Activated naive CD8-positive, alpha-beta T cell treated with anti-CD3 and anti-CD28 coated beads, Interleukin-2, amount 50 U/mL, for 24 hours (primary cell): ENCODE measurements around the gene TMEM131L.
"Not testable (repeated sequence)": the region's sequence is repeated elsewhere in the genome, so short reads cannot be mapped to it uniquely, and the experiment has no call there.

Experiments
- ATAC-seq: fragments of 150-1000 bp; cut with Tn5 transposase; one replicate; pipeline ENCODE4 v1.10.0; 2021
- DNase-seq: peaks from one replicate; pipeline ENCODE4 v3.0.0; 2021
- H3K27ac Mint-ChIP-seq: one replicate; pipeline ENCODE4 v1.8.0; 2021; ENCODE audit warnings: mild to moderate bottlenecking, mixed read lengths
- H3K27me3 Mint-ChIP-seq: one replicate; pipeline ENCODE4 v1.8.0; 2021; ENCODE audit warnings: mixed read lengths
- H3K36me3 Mint-ChIP-seq: one replicate; pipeline ENCODE4 v1.8.0; 2021; ENCODE audit warnings: low read depth, mixed read lengths
- H3K4me1 Mint-ChIP-seq: one replicate; pipeline ENCODE4 v1.8.0; 2021; ENCODE audit warnings: mixed read lengths
- H3K4me3 Mint-ChIP-seq: one replicate; pipeline ENCODE4 v1.8.0; 2021; ENCODE audit warnings: mild to moderate bottlenecking, moderate library complexity, mixed read lengths
- H3K9me3 Mint-ChIP-seq: one replicate; pipeline ENCODE4 v1.8.0; 2021; ENCODE audit warnings: mixed read lengths

TMEM131L gene

GRCh38 chr4:153535772-153536513 lies 69.8 kb downstream of the TMEM131L start:
- H3K4me3 Mint-ChIP-seq: no peak overlapping the region
- H3K27ac Mint-ChIP-seq: peak overlapping the region; percentile 44

DNA sequence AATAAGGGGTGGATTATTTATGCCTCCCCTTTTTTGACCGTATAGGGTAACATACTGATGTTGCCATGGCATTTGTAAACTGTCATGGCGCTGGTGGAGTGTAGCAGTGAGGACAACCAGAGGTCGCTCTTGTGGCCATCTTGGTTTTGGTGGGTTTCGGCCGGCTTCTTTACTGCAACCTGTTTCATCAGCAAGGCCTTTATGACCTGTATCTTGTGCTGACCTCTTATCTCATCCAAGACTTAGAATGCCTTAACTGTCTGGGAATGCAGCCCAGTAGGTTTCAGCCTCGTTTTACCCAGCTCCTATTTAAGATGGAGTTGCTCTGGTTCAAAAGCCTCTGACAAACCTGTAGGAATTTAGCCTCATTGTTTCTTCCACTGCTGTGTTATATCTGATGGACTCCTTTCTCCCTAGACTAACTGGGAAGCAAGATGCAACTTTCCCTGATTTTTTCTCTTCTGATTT lies 71.4 kb downstream of the TMEM131L start:
- H3K4me1 Mint-ChIP-seq: peaks cover 93% of the 10 kb centered on the region
- no peak for ATAC-seq
- no peaks in the 10 kb centered on the region for H3K27me3 Mint-ChIP-seq
- no peak for DNase-seq
- H3K36me3 Mint-ChIP-seq: peaks cover 32% of the 10 kb centered on the region
- no peaks in the 10 kb centered on the region for H3K9me3 Mint-ChIP-seq
- no peak overlapping the region for H3K4me3 Mint-ChIP-seq
- peak overlapping the region; percentile 32 for H3K27ac Mint-ChIP-seq

More at GRCh38 chr4:153535772-153536513, 69.8 kb downstream of the TMEM131L start:
- peaks cover 91% of the 10 kb centered on the region for H3K4me1 Mint-ChIP-seq
- DNase-seq (no peak), ATAC-seq (peak; percentile 59)
- no peaks in the 10 kb centered on the region for H3K9me3 Mint-ChIP-seq
- peaks cover 28% of the 10 kb centered on the region for H3K36me3 Mint-ChIP-seq
- no peaks in the 10 kb centered on the region for H3K27me3 Mint-ChIP-seq

- H3K4me1 Mint-ChIP-seq: peaks cover 90% of the 10 kb centered on the region
Observed at GRCh38 chr4:153538487-153539357, 72.6 kb downstream of the TMEM131L start.

DNA sequence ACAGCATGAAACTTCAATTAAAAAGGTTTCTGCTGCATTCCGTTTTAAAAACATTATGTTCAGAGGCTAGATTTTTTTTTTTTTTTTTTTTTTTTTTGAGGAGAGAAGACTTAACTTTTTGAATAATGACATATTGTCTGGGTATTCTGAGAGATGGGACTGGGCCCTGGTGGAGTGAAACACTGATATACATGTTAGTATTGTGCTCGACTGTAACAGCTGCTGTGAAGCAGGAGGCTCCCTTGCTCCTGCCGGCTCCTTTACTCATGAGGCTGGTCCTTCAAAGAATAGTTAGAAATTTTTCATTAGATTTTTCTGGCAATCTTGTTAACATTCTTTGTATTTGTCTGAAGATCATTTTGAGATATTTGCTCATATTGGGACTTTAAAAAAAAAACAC lies 73.3 kb downstream of the TMEM131L start:
- Mint-ChIP-seq H3K27ac (peak overlapping the region; percentile 55), H3K4me1 (peaks cover 89% of the 10 kb centered on the region), H3K4me3 (no peak overlapping the region), H3K27me3 (no peaks in the 10 kb centered on the region), H3K9me3 (no peaks in the 10 kb centered on the region), H3K36me3 (peaks cover 37% of the 10 kb centered on the region)
- ATAC-seq (no peak), DNase-seq (no peak)

More at GRCh38 chr4:153538487-153539357, 72.6 kb downstream of the TMEM131L start:
- Mint-ChIP-seq H3K4me3 (no peak overlapping the region), H3K9me3 (no peaks in the 10 kb centered on the region), H3K27ac (peak overlapping the region; percentile 55), H3K27me3 (no peaks in the 10 kb centered on the region), H3K36me3 (peaks cover 37% of the 10 kb centered on the region)
- no peak for DNase-seq
- no peak for ATAC-seq

DNA sequence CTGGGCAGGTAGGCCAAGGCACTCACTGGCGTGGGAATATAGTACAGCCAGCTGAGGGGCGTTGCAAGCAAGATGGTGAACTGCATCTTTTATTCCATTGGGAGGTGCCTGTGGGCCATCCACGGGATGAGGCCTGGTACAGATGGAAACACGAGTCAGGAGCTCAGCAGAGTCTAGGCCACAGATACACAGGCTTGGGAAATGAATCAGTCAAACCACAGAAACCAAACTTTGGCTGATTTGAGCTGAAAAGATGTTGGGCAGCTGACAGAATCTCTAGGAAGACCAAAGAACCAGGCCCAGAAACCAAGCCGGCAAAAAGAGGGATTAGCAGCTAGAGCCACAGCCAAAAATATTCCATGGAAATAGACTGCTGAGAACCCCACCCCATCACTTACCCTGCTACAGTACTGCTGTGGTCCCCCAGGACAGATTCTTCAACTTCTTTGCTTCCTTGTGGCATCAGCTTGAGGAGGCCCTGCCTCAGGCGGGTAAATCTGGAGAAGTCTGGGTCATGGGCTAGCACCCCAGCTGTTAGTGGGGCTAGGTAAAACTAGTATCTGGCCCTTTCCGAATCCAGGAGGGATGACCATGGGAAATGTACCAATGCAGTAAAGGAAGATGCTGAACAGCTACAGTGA lies 75.4 kb downstream of the TMEM131L start:
- Mint-ChIP-seq H3K36me3 (peaks cover 35% of the 10 kb centered on the region), H3K4me3 (peak overlapping the region; percentile 10), H3K4me1 (peaks cover 80% of the 10 kb centered on the region), H3K9me3 (no peaks in the 10 kb centered on the region), H3K27ac (peak overlapping the region; percentile 71), H3K27me3 (no peaks in the 10 kb centered on the region)
- ATAC-seq (peak; percentile 95), DNase-seq (no peak)

- DNase-seq (no peak), ATAC-seq (no peak)
- Mint-ChIP-seq H3K9me3 (no peaks in the 10 kb centered on the region), H3K4me1 (peaks cover 74% of the 10 kb centered on the region), H3K36me3 (peaks cover 32% of the 10 kb centered on the region), H3K4me3 (no peak overlapping the region), H3K27me3 (no peaks in the 10 kb centered on the region), H3K27ac (peak overlapping the region; percentile 71)
Observed at GRCh38 chr4:153542131-153542530, 76.0 kb downstream of the TMEM131L start.

DNA sequence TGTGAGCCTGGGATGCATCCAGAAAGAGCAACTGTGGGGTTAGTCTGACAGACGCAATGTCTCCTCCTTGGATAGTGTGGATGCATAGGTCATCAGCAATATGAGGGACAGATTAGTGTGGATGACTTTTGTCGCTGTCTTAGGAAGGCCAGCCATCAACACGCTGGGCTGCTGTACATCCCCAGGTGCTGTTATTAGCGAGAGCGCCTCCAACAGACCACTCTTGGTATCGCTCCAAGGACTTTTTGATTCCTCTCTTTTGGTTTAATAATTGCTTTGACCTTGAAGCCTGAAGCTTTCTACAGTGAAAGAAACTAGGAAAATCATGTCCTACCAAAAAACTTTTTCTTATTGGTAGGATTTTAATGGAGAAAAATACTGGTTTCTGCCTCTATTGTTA lies 76.7 kb downstream of the TMEM131L start:
- no peaks in the 10 kb centered on the region for H3K9me3 Mint-ChIP-seq
- H3K27me3 Mint-ChIP-seq: no peaks in the 10 kb centered on the region
- H3K36me3 Mint-ChIP-seq: peaks cover 33% of the 10 kb centered on the region
- H3K4me3 Mint-ChIP-seq: no peak overlapping the region
- H3K27ac Mint-ChIP-seq: peak overlapping the region; percentile 36
- H3K4me1 Mint-ChIP-seq: peaks cover 72% of the 10 kb centered on the region
- no peak for DNase-seq
- ATAC-seq: no peak

GRCh38 chr4:153543351-153543750 lies 77.2 kb downstream of the TMEM131L start:
- peaks cover 32% of the 10 kb centered on the region for H3K36me3 Mint-ChIP-seq
- no peaks in the 10 kb centered on the region for H3K27me3 Mint-ChIP-seq
- no peaks in the 10 kb centered on the region for H3K9me3 Mint-ChIP-seq
- no peak for ATAC-seq
- peaks cover 71% of the 10 kb centered on the region for H3K4me1 Mint-ChIP-seq
- H3K4me3 Mint-ChIP-seq: no peak overlapping the region
- H3K27ac Mint-ChIP-seq: no peak overlapping the region
- no peak for DNase-seq

DNA sequence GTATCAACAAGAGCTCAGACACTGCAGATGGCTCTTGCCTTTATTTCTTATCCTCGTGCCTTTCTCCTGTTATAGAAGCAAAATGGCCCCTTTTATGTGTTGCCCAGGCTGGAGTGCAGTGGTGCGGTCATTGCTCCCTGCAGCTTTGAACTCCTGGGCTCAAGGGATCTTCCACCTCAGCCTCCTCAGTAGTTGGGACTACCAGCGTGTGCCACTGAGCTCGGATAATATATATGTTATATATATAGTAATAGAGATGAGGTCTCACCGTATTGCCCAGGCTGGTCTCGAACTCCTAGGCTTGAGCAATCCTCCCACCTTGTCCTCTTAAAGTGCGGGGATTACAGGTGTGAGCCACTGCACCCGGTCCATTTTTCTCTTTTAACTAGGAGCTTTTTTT lies 79.7 kb downstream of the TMEM131L start:
- Mint-ChIP-seq H3K27me3 (no peaks in the 10 kb centered on the region), H3K4me3 (no peak overlapping the region), H3K9me3 (no peaks in the 10 kb centered on the region), H3K27ac (no peak overlapping the region), H3K4me1 (peaks cover 66% of the 10 kb centered on the region), H3K36me3 (peaks cover 35% of the 10 kb centered on the region)
- DNase-seq (no peak), ATAC-seq (no peak)

DNA sequence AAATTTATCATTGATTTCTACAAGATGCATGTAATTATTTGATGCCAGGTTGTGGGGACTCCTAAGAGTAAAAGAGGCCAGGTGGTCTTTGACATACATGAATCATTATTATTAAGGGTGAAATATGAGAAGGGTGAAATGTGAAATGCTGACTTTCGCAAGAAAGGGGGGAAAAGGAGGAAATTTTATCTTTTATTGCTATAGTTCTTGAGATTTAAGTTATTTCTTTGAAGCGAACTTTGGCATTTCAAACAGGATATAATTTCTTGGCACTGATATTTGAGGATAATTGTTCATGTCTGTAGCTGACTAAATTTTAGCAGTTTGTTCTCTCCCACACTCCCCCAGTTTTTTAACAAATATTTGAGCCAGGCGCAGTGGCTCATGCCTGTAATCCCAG lies 80.1 kb downstream of the TMEM131L start:
- Mint-ChIP-seq H3K27me3 (no peaks in the 10 kb centered on the region), H3K36me3 (peaks cover 39% of the 10 kb centered on the region), H3K27ac (no peak overlapping the region), H3K9me3 (no peaks in the 10 kb centered on the region), H3K4me1 (peaks cover 62% of the 10 kb centered on the region), H3K4me3 (no peak overlapping the region)
- DNase-seq (no peak), ATAC-seq (no peak)

DNA sequence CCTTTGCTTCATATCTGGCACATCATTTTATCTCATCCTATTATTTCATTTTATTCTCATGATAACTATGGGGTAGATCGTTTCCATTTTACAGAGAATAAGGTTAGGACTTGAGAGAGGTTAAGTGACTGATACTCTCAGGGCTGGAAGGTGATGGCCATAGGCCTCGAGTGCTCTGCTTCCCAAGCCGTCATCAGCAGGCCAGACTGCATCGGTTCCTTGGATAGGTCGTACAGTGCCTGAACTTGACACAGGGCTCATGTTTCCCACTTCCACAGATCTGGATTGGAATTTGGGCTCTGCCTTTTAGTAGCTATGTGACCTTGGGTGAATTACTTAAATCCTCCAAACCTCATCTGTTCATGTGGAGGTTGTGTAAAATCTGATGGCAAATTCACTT lies 81.4 kb downstream of the TMEM131L start:
- Mint-ChIP-seq H3K9me3 (no peaks in the 10 kb centered on the region), H3K4me3 (no peak overlapping the region), H3K27me3 (no peaks in the 10 kb centered on the region), H3K36me3 (peaks cover 35% of the 10 kb centered on the region), H3K27ac (no peak overlapping the region), H3K4me1 (peaks cover 50% of the 10 kb centered on the region)
- DNase-seq (no peak), ATAC-seq (no peak)

GRCh38 chr4:153548907-153549306 lies 82.7 kb downstream of the TMEM131L start:
- not testable (repeated sequence) for ATAC-seq, H3K27me3 Mint-ChIP-seq, H3K4me3 Mint-ChIP-seq, H3K9me3 Mint-ChIP-seq, DNase-seq
- peaks cover 31% of the 10 kb centered on the region for H3K36me3 Mint-ChIP-seq
- peak overlapping the region; percentile 48 for H3K27ac Mint-ChIP-seq
- peaks cover 49% of the 10 kb centered on the region for H3K4me1 Mint-ChIP-seq

DNA sequence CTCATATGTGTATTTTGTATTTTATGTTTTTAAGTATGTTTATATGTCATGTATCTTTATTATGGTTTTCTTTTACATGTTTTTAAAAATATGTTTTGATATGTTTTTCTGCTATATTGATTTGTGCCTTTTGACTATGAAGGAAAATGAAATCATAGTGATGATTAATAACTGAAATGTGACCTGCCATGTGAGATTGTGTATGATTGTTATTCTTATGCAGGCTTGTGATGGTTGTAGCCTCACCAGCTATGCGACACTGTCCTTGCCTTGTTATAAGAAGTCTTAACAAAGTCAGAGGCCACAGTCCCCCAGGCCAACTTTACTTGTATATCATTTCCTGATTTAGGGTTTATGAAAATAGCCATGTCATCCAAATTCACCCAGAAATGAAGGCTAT lies 83.2 kb downstream of the TMEM131L start:
- H3K36me3 Mint-ChIP-seq: peaks cover 30% of the 10 kb centered on the region
- peaks cover 47% of the 10 kb centered on the region for H3K4me1 Mint-ChIP-seq
- peak overlapping the region; percentile 48 for H3K27ac Mint-ChIP-seq
- no peak overlapping the region for H3K4me3 Mint-ChIP-seq
- no peaks in the 10 kb centered on the region for H3K27me3 Mint-ChIP-seq
- H3K9me3 Mint-ChIP-seq: no peaks in the 10 kb centered on the region
- ATAC-seq (peak; percentile 81), DNase-seq (no peak)

- Mint-ChIP-seq H3K9me3 (no peaks in the 10 kb centered on the region), H3K27ac (no peak overlapping the region), H3K4me3 (no peak overlapping the region), H3K27me3 (no peaks in the 10 kb centered on the region), H3K4me1 (peaks cover 53% of the 10 kb centered on the region), H3K36me3 (peaks cover 44% of the 10 kb centered on the region)
- ATAC-seq: no peak
- no peak for DNase-seq
Observed at GRCh38 chr4:153553155-153553818, 87.1 kb downstream of the TMEM131L start.
